GM19324 (cell line): Measurements from ENCODE around the gene SLC66A3.
"Not testable (repeated sequence)": the region's sequence is repeated elsewhere in the genome, so short reads cannot be mapped to it uniquely, and the experiment has no call there.

Experiments used
- ATAC-seq: cut with Tn5 transposase; IDR thresholded peaks from one replicate; pipeline ENCODE4 v1.9.1; 2021; ENCODE audit warnings: mild to moderate bottlenecking, moderate library complexity; ENCODE audit not compliant: unreplicated experiment, low FRiP score

Gene SLC66A3

DNA sequence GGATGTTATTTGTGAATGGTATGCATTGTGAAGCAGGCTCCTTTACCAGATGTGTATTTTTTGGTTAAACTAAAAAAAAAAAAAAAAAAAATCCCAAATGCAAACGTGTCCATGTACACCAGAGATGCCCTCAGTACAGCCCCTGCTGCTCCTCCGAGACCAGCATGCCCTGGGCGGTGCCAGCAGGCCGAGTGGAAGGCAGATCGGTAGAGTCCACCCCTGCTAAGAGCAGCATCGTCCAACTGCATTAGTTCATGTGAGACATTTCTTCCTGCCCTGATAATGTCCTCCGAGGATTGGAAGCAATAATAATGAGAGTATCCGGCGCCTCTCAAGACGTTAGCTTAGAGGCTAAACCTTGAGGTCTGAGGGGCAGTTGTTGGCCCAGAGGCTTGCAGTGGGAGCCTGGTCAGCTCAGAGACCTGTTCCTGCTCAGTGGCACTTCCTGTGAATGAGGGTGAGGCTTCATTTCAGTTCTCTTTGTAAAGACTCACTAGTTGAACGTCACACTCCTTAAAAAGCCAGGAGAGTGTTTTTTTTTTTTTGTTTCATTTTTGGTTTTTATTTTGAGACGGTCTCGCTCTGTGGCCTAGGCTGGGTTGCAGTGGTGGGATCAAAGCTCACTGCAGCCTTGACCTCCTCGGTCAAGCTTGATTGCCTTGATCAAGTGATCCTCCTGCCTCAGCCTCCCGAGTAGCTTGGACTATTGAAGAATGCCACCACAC lies 5.6 kb downstream of the SLC66A3 start:
- peak; percentile 61 for ATAC-seq

DNA sequence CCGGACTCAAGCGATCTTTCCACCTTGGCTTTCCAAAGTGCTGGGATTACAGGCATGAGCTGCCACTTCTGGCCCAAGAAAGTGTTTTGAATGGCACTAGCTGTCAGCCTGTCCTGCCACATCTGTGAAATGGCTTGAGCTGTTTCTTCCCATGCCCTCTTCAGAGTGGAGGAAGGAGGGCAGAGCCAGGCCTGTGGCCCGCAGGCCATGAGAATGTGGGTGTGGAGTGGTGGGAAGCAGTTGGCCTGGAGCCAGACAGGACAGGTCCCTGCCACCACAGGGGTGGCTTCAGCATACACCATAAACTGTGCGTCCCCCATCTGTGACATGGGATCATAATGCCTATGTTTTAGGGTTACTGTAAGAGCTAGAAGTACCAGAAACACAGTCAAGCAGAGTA lies 6.5 kb downstream of the SLC66A3 start:
- ATAC-seq: no peak

DNA sequence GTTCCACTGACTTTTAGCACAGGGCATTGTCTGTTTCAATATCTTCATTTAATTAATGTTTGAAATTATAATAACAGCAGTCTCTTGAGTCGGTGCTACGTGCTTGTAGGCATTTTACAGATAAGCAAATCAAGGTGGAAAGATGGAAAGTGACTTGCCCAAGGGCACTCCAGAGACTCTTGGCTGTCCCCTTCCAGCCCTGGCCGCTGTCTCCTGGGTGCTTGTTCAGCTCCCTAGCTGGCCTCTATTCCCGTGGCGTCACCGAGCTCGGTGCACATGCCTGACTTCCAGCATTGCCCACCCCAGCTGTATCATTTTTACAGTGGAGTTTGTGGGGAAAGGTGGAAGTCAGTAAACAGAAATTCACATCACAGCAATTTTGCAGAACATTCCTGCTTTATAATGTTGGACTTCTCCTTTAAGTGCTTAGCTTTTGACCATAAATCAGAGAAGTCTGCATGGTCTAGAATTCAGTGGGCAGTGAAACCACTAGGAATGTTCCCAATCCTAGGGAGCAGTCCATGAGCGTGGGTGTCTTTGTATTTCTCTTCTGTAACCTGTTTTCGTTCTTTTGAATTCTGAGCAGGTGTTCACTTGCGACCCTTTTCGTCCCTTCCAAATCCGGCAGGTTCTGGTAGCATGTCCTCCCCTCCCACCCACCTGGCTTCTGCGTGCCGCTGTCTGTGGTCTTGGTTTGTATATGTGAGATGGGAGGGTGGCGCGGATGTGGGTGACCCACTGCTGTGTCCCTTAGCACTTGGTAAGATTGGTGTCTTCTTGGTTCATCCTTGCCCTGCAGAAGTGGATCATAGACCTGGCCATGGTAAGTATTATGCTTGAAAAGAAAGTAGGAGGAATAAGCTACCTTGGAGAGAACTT lies 8.4 kb downstream of the SLC66A3 start:
- ATAC-seq: no peak

DNA sequence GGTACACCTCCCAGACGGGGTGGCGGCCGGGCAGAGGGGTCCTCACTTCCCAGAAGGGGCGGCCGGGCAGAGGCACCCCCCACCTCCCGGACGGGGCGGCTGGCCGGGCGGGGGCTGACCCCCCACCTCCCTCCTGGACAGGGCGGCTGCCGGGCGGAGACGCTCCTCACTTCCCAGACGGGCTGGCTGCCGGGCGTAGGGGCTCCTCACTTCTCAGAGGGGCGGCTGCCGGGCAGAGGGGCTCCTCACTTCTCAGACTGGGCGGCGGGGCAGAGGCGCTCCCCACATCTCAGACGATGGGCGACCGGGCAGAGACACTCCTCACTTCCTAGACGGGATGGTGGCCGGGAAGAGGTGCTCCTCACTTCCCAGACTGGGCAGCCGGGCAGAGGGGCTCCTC lies 9.8 kb downstream of the SLC66A3 start:
- not testable (repeated sequence) for ATAC-seq

DNA sequence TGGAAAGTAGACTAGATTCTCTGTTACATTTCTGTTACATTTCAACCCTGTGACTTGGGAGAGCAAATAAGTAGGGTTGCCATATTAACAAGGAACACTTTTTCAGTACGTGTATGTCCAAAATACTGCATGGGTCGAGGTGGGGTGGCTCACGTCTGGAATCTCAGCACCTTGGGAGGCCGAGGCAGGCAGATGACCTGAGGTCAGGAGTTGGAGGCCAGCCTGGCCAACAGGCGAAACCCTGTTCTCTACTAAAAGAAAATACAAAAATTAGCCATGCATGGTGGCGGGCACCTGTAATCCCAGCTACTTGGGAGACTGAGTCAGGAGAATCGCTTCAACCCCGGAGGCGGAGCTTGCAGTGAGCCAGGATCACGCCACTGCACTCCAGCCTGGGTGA lies 11.2 kb downstream of the SLC66A3 start:
- no peak for ATAC-seq

DNA sequence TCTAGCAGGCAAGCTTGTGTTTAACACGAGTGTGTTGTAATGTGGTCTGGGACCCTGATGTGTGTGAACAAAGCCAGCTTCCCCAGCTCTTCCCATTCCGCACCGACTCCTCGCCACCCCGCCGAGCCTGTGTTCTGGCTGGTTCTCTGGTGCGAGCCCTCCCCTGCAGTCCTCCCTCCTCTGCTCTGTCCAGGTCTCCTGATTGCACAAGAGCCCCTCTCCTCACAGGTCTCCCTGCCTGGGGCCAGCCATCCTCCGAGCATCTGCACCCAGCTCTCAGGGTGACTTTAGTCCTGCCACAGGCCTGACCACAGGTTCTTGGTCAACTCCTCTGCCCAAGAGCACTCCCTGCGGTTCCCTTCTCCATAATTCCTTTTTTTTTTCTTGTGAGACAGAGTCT lies 13.2 kb downstream of the SLC66A3 start:
- ATAC-seq: no peak

DNA sequence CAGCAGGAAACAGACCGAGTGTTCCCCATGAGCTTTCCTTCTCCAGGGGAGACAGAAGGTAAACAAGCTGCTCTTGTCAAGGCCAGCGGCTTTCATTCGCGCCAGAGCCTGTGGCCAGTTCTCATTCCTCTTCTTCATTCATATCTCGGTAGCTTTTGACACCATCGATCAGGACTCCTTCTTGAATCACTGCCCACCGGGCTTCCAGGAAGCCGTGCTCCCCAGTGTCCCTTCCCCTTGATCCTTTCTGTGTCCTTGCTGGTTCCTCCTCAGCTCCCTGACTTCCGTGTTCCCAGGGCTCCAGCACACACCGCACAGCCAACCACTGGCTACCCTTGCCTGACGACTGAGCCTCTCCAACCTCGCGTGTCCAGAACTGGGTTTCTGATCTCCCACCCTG lies 14.1 kb downstream of the SLC66A3 start:
- no peak for ATAC-seq

DNA sequence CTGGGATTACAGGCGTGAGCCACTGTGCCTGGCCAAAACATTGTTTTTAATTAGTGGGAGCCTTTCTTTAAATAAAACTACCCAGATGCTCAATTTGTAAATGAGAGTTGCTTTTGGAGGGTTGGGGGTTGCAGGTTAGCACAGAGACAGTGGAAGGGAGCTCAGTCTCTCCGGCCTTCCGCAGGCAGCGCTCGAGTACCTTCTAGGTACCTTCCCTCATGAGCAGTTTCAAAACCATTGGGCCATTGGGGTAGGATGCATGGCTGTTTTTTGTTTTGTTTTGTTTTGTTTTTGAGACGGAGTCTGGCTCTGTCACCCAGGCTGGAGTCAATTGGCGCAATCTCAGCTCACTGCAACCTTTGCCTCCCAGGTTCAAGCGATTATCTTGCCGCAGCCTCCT lies 19.0 kb downstream of the SLC66A3 start:
- no peak for ATAC-seq

DNA sequence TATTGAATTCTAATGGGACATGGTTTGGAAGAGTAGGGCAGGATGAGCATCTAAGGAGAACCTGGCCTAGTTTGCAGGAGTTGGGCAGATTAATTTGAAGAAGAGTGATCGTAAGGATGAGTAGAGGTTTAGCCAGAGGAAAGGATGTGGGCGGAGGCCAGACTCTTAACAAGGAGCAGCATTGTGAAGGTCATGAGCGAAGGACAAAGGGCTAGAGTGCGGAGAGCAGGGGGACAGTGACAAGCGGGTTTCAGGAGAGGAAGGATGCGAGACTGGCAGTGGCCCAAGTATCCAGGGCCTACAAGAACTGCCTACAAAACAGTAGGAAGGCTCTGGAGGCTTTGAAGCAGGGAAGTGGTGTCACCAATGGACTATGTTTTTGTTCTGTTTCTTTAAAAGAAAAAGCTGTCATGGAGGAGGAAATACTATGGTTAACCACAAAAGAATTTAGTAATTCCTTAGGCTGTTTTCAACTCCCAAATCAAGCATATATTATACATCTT lies 20.1 kb downstream of the SLC66A3 start:
- ATAC-seq: no peak

DNA sequence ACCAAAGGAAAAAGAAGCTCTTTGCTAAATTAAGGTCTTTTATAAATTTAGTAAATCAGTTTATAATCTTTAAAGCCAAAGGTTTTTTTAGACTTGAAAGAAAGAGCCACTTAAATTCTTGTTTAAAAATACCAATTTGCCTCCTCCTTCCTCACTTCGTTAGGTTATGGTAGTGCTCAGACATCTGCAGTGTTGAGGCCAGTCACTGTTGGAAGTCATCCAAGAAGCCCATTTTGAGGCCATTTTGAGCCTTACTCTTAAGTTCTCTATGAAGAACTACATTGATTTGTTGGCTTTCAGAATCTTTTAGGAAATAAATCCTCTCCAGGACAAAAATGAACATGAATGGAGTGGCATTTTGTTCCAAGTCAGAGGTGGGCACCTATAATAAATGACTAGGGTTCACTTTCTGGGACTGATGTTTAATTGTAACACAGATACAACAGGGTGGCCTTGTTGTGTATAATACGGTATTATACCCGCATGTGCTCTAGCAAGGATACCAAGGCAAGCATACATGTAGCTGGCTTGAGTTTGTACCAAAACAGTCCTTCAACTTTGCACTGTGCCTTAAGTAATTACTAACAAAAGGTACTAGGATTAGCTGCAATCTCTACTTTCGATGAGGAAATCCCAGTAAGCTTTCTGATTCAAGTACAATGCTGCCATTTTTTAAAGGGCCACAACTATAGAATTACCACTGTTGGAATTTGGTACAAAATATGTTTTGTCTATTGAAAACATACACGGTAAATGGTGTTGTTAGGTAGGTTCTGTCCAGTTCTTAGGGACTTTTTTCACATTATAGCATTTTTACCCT lies 22.8 kb downstream of the SLC66A3 start:
- ATAC-seq: no peak

DNA sequence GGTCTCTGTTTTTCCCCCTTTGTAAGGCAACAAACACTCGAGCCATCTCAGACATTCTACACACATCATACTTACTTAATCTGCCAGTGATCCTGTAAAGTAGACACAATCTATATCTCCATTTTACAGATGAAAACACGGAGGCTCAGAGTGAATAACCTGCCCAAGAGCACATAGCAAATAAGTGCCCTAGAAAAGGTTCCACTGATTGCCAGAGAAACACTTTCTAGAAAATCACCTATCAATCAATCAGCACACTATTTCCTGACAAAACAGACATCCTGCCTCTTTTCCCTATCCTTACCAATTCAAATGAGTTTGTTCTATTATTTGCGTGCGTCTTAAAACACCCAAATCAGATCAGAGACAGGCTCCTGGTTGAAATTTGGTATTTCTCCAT lies 23.9 kb downstream of the SLC66A3 start:
- no peak for ATAC-seq

DNA sequence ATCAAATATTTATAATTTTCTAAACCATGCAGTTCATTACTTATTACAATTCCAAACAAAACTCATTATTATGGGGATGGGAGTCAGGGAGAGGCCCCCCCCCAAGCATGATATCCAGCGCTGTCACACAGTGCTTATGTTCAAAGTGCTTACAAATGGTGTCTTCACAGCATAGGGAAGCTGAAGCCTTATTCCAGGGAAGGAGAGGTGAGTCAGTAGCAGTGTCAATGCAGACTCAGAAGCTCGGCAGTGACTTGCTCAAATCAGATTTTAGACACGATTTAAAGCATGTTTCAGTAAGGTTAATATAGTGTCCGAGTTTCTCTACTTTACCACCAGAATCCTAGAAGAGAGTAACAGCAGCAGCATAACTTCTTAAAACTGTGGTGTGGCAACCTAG lies 24.6 kb downstream of the SLC66A3 start:
- no peak for ATAC-seq

DNA sequence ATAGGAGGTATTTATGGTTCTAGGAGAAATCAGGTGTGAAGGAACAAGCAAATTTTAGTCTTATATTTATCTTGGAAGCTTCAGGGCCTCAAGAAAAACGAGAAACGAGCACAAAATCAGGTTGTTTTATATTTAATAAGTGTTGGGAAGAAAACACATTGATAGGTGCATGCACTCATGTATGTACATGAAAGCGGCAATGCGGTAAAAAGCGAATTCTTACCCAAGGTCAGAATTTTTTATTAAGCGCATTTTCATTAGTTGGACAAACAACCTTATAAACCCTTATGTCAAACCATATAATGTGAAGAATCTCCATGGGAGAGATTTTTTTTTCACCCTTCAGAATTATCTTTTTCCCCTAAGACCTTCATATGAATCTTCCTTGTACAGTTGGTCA lies 25.4 kb downstream of the SLC66A3 start:
- ATAC-seq: no peak

DNA sequence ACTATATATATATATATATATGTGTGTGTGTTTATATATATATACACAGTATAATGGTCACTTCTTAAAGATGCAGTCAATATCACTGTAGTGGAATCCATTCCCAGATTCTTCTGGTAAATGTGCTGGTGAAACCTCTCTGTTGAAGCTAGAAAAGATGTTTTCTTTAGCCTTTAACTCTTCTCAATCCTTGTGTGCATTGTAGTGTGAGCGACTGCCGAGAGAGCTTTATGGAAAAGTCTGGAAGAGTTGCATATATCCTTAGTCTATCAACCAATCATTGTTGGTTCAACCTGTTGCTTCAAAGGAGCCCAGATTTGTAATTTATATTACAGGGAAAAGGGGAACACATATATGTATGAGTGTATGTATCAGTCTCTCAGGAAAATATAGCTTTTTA lies 27.7 kb downstream of the SLC66A3 start:
- ATAC-seq: no peak

DNA sequence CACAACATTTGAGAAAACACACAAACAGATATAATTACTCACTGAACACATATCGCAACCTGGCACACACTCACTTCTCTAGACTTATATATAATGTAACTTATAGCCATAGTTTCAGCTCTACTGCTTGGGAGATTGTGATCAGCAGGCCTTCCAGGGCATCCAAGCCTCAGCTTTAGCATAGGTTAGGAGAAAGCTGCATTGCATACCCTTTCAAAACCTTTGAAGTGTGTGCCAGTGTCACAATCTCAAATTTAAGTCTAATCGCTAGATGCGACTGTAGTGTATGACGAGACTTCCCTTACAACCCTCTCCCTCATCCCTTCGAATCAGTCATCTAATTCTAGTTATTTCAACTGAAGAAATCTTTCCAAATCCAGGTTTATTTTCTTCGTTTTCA lies 30.9 kb downstream of the SLC66A3 start:
- ATAC-seq: no peak

DNA sequence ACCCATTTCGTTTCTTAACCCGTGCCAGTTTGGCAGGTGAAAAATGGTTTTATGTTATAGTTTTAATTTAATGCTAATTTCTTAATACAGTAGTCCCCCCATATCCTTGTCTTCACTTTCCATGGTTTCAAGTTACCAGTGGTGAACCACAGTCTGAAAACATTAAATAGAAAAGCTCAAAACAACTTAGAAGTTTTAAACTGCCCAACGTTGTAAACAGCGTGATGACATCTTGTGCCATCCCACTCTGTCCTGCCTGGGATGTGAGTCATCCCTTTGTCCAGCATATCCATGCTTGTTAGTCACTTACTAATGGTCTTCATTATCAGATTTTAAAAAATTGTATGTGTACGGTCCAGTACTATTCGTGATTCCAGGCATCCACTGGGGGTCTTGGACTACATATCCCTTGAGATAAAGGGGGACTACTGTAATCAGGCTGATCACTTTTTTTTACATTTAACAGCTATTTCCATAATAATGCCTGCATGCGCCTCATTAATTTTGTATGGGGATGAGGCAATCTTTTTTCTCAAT lies 31.9 kb downstream of the SLC66A3 start:
- ATAC-seq: no peak

DNA sequence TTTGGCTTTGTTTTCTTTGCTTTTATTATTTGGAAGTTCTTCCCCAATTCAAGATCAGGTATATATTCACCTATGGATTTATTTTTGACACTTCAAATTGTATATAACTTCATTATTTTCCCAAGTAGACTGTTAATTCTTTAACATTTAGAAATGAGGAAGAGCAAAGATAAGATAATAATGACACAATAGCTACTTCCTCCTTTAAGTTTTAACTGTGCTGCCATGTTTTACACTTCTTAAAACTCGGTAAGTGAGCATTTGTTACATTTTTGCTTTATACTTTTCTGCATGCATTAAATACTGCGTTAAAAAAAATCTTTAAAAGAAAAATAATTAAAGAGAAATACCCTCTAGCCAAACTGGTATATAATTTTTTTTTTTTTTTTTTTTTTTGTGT lies 32.5 kb downstream of the SLC66A3 start:
- ATAC-seq: no peak

DNA sequence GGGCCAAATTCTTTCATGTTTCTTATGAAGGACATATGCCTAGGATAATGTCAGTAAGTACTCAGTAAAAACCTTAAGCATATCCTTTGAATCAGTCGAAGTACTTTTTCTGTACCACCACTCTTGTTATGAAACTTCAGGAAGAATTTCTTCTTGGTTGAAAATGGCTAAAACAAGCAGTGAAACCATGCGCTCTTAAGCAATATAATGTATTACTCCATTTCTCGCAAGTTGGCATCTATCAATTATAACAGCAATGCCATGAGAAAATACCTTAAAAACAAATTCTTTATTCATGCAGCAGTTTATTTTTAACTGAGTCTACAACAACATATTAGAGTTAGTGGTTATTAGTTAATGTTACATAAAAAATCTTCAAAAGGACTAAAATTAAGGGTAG lies 41.0 kb downstream of the SLC66A3 start:
- no peak for ATAC-seq

DNA sequence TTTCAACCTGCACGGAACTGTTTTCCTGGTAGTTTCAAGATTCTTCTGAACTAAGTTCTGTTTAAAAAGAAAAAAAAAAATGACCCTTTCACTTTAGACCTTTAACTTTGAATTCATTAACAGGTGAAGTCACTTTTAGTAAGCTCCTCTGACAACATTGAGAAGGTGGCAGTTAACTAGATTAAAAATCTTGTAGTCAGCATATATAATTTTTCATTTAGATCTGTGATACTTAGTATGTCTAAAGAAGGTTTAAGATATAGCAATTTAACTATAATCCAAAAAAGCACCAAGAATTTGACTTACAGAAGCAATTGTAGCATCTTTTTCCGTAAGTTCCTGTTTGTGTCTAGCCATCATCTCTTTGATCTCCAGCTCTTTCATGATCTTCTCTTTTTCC lies 45.4 kb downstream of the SLC66A3 start:
- no peak for ATAC-seq

DNA sequence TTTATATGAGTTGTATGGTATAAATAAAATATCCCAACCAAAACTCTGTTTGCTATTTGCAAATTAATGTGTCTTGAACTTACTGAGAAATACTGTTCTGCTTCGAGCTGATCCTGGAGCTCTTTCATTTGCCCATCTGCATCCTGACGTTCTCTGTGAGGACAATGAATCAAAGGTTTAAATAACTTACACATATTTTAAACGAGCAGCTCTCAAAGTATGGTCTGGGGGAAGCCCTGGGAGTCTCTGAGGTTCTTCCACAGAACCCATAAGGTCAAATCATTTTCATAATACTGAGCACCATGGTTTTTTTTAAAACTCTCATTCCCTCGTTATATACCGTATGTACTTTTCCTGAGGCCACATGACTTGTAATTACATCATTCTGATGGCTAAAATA lies 46.7 kb downstream of the SLC66A3 start:
- no peak for ATAC-seq

DNA sequence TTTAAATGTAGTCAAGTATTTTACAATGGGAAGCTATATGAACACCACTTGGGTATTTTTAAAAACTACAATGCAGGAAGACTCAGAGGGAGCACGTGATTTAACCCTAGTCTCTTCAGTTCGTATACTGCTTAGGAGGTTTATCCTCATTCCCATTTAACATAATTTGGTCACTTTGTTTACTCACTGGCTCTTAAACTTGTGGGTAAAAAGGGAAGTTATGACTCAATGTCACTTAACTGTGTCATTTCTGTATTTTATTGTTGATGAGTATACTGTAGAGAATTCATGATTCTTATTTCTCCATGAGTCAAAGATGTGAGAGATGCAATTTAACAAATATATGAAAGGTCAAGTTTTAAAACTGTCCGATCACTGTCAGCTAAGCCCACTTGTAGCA lies 48.2 kb downstream of the SLC66A3 start:
- ATAC-seq: no peak
